IPS-NIHi7 (cell line): ENCODE measurements around the gene CACNA1I.

ENCODE experiments used
- DNase-seq: peaks from one replicate; pipeline ENCODE4 v3.0.0; 2012; ENCODE audit warnings: mixed read lengths; ENCODE audit errors: extremely low spot score

CACNA1I gene

DNA sequence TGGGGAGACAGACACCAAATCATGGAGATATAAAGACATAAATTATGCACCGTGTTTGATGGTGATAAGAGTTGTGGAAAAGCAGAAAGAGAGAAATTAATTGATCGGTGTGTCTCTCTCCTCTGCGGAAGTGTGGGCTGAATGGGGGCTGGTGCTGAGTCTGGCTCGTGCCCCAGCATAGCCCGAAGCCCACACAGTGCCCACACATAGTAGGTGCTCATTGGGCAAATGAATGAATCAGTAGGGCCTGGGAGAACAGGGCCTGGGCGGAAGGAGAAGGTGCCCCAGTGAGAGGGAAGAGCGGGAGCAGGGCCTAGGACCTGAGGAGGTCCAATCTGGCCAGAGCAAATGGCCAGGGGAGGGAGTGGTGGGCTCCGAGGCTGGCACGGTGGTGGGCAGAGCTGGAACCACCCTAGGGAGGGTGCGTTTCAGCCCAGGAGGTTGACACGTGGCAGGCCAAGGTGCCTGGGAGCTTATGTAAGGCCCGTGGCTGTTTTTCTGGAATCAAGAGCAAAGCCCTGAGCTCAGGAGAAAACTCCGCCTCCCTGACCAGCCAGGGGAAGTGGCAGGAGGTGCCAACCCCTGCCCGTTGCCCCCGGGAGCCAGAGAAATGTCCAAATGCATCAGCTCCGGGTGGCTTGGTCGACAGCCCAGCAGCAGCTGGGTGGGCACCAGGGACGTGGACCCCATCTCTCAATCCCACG lies 2.1 kb upstream of the CACNA1I start:
- DNase-seq = no peak

DNA sequence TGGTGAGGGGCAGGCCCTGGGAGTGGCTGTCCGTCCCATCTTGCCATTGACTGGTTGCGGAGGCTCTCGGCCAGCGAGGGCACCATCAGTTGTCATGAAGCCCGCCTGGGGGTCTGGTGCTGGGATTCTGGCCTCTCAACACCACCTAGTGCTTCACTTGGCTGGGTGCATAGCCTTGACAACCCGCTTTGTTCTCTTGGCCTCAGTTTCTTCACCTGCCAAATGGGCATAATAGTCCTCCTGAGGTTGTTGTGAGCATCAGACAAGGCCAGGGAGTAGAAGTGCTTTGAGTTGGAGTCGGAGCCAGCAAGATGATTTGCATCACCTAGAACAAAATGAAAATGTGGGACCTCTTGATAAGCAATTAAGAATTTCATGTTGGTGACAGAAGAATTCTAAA lies 1.5 kb upstream of the CACNA1I start:
- DNase-seq = no peak

DNA sequence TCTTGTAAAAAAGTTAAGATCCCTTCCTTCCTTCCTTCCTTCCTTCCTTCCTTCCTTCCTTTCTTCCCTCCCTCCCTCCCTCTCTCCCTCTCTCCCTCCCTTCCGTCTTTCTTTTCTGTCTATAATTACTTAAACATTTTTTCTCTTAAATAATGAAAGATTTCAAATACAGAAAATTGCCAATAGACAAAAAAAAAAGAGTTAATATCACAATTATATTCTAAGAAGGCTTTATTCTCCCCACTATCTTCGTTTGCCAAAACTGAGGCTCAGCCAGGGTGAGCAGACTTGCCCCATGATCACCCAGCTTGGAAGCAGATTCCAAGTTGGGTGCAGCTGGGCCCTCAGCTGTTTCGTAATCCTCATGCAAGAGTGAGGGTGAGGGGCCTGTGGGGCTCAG lies 327 bp upstream of the CACNA1I start:
- no peak for DNase-seq

DNA sequence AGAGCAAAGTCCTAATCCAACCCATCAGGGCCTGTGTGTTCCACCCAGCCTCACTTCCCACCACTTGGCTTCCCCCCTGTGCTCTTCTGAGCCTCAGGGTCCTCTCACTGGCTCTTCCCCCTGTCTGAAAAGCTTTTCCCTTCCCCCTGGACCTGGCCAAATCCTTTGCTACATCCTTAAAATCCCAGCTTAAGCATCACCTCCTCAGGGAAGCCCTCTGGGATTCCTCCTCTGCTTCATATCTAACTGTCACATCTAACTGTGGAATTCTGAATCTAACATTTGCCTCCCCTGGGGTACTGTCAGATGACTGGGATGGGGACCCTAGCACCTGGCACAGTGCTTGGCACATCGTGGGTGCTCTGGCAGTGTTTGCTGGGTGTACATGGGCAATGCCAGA lies 985 bp downstream of the CACNA1I start:
- DNase-seq = no peak

DNA sequence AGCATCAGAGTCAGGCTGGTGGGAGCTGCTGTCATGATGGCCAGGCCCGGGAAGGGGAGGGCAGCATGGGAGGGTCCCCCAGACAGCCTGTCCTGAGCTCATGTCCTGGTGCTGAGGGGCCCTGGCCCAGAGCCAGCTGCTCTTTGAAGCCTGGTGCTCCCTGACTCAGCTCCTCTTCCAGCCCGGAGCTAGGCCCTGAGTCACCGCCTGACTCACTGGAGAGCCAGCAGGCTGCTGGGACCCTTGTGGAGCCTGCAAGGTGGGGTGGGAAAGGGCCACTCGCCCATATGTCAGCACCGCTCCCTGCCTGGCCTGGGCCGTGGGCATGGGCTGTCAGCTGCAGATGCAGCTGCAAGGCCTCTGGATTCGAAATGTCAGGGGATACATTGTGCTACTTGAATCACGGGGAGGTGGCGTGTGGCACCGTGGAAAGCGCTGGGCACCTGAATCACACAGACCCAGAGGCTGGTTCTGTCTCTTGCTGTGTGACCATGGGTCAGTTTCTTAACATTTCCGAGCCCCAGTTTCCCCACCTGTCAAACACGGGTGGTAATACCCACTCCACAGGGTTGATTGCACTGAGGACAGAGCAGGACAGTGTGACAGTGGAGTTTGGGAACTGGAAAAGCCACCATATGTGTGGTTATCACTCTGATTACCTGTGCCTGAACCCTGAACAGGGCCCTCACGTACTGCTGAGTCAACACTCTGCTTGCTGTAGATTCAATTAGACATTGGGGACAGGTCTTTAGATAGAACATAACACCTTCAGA lies 4.4 kb downstream of the CACNA1I start:
- DNase-seq = no peak

DNA sequence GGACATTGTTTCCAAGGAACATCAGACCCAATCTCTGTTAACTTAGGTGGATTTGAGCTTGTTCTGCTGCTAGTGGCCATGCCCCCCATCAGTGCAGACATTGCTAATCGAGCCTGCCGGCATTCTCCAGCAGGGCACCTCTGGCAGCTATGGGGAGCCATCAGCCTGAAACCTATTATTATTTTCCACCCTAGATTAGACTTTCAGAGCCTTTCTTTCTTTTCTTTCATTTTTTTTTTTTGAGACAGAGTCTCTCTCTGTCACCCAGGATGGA lies 4.9 kb downstream of the CACNA1I start:
- no peak for DNase-seq

DNA sequence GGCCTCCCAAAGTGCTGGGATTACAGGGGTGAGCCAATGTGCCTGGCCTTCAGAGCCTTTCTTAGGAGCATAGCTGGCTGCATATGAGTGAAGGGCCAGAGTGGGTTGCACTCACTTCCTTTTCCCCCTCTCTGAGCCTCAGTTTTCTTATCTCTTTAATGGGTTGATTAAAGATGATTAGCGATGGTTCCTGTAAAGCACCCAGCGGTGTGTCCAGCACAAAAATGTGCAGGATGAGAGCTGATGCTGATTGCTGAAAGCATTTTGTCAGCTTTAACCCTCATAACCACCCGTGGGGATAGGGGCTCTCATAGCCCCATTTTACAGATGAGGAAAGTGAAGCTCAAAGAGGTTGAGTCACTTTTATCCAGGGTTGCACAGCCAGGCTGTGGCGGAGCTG lies 5.5 kb downstream of the CACNA1I start:
- DNase-seq = no peak

DNA sequence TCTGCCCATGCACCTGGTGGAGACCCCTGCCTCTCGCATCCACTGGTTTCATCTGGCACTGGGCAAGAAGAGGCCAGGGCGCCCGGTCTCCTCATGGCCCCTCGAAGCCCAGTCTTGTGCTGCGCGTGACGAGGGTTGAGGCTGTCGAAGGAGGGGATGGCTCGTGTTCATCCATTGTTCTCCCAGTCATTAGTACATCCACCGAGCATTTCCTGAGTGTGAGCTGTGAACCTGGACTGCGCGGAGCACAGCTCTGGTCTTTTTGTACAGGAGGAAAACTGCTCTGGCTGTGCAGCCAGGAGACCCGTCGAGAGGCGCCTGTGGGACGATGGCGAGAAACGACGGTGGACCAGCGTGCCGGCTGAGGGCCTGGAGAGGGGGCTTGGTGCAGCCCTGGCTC lies 6.8 kb downstream of the CACNA1I start:
- DNase-seq = no peak

DNA sequence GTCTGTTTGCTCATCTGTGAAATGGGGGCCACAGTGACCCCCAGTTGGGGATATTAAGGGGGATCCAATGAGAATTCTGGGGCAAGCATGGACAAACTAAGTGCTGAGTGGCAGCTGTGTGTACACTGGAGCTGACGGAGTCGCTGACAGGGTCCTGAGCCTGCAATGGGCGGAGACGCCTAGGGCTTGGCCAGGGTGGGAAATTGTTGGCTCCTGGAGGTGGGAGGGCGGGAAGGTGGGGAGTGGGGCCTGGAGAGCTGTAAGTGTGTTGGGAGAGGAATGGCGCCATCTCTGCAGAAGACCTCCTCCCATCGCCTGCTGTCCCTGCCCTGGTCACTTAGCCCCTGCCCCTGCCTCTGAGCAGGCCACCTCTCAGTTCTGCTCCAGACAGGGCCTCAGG lies 7.3 kb downstream of the CACNA1I start:
- DNase-seq = no peak

DNA sequence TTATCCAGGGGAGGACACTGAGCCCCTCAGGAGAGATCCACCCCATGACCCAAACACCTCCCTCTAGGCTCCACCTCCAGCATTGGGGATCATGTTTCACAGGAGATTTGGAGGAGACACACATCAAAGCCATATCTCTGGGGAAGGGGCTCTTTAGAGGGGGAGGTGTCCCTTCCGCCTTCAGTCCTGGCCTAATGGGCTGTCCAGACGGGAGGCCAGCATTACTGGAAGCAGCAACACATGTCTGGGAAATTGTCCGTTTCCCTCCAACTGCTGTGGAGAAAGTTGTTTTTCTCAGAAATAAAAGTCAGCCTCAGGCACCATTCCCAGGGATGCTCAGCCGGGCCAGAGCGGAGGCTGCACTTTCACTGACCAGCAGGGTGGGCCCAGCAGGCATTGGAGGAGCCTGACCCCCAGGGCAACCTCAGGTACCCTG lies 9.5 kb downstream of the CACNA1I start:
- no peak for DNase-seq

DNA sequence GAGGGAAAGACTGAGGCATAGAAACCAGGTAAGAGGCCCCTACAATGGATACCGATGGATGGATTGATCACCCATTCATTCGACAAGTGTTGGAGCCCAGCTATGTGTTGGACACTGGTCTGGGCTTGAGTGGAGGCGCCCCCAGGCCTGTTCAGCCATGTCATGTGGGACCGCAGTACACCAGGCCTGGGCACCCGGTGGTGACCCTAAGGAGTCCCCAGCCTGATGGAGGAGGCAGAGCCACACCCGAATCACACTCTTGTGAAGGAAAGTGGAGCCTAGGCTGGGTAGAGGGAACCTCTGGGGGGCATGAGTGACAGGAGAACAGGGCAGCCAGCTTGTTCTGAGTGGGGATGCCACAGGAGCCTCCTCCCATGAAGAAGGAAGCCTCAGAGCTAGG lies 10.2 kb downstream of the CACNA1I start:
- DNase-seq = no peak

DNA sequence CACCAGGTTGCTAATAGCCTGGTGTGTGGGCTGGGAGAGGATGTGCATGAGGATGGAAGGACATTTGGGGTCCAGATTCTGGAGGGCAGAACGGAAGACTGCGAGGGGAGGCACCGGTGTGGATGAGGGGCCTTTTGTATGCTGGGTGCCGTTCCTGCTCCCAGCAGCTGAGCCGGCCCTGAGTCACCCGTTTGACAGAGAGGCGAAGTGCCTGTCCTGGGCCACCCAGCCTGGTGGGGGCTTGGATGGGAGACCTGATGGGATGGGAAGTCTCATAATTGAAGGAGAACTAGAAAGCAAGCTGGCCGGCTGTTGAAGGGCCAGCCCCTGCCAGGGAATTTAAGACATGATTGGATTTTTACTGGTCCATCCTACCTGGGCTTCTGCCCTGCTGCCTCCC lies 10.8 kb downstream of the CACNA1I start:
- DNase-seq = no peak

DNA sequence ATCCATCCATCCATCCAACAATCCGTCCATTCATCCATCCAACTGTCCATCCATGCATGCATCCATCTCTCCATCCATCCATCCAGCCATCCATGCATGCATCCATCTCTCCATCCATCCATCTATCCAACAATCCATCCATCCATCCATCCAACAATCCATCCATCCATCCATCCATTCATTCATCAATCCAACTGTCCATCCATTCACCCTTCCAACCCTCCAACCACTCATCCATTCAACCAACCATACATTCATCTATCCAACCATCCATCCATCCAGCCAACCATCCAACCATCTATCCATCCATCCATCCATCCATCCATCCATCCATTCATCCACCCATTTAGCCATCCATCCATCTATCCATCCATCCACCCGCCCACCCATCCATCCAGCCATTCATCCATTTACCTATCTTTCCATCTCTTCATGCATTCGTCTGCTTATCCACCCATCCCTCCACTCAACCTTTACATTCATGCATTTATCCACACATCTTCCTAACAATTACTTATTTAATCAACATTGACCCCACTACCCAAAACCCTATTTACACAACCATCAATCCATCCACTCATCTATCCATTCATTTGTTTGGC lies 12.6 kb downstream of the CACNA1I start:
- no peak for DNase-seq

DNA sequence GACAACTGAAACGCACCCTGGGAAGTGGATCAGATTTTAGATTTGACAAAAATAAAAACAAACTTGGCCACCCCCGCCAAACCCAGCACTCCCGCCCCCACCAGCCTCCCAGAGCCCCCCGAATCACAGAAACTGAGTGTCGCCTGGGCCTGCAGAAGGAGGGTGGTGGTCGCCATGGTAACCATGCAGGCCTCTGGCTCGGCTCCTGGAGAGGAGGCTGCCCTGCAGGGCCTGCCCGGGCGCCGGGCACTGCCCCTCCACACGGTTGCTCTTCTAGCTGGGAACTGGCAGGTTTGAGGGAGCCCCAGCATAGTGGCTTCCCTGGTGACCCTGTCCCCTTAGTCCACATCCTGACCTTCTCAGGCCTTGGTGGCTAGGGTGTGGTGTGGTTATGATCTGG lies 19.3 kb downstream of the CACNA1I start:
- DNase-seq = no peak

DNA sequence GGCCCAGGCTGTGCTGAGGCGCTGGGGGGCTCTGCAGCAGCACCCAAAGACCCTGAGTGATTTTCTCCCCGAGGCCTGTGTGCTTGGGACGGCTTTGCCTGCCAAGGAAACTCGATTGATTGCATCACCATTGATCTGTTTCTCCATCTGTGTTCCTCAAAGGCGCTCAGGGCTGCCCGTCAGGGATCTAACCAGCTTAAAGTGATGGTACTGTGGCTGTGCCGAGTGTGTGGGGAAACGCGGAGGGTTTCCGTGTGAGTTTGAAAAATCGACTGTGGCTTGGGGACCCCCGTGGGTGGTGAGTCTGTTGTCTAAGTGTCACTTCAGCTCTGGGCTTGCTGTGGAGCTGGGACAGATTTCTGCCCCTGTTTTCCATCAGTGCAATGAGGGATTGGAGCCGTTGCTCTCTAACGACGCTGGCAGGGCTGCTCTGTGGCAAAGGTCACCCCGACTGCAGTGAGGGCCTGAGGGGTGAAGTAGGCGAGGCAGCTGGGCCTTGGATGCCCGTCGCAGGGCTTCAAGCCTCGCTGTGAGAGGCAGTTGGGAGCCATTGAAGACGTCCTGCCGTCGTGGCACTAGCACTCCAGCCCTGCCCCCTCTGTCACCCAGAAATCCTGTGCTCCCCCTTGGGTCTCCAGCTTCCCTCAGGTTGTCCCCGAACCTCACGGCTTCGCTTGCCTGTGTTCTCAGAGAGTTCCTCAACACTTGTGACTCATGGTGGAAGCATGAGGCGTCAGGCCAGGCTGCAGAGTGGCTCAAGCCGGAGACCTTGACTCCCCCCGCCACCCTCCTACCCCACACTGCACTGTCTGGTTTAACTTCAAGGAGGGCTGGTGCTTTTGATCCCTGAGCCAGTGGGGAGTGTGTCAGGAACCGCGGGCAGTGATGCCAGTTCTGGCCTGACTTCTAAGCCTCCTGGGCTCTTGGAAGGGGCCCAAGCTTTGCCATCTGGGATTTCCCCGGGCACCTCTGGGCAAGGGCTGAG lies 21.8 kb downstream of the CACNA1I start:
- no peak for DNase-seq

DNA sequence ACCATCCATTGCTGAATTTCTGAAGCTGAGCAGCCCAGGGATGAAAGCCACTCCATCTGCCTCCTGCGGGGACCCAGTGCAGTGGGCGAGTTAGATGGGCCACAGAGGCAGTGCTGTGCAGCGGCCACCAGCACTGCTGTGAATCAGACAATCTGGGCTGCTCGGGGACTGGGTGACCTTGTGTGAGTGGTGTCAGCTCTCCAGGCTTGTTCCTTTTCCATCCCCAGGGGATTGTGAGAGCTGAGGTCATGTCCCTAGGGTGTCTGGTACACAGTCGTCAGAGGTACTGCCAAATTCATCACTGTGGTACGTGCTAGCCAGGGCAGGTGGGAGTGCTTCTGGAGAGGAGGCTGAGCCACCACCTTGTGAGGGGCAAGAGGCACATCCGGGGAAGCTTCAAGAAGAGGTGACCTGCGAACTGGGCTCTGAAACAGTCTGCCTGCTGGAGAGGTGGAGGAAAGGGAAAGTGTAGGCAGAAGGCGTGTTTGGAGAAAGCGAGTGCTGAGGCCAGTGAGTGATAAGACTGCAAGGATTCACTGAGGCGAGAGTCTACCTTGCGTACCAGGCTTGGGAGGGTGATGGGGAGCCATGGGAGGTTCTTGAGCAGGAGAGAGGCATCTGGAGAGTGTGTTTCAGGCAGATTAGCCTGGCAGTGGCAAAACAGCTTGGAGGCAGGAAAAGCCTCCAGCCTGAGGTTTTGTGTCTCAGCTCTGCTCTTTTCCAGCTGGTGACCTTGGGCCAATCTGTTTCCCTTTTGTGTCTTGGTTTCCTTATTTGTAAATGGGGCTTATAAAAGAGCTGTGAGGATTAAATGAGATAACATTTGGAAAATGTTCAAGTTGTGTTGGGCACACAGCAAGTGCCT lies 22.7 kb downstream of the CACNA1I start:
- DNase-seq = no peak

DNA sequence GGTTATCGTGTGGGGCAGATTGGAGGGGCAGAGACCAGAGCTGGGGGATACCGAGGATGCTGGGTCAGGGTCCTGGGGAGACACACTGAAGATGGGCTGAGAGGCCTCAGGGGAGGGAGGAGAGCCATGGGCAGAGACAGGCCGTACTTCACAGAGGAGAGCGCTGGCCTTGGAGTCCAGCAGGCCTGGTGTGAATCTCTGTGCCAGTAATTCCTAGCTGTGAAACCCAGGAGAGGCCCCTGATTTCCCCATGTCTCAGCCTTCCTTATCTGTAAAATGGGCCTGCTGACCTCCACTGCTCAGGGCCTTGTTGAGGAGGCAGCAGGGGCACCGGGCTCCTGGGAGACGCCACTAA lies 23.4 kb downstream of the CACNA1I start:
- DNase-seq = no peak

DNA sequence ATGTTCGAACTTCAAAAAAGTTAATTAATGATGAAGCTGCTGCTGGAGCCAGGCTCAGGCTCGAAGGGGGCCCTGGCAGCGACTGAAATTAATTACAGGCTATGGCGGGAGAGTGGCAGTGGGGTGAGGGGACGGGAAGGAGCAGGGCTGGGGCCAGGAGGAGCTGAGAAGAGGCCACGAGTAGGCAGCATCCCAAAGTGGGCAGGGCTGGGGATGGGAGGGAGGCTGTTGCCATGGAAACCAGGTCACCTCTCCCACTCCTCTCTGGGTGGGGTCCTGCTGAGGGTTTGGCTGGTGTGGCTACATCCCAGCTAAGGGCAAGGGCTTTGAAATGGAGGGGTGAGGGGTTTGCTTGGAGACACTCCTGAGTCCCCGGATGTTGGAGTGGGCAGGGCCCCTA lies 23.9 kb downstream of the CACNA1I start:
- no peak for DNase-seq

DNA sequence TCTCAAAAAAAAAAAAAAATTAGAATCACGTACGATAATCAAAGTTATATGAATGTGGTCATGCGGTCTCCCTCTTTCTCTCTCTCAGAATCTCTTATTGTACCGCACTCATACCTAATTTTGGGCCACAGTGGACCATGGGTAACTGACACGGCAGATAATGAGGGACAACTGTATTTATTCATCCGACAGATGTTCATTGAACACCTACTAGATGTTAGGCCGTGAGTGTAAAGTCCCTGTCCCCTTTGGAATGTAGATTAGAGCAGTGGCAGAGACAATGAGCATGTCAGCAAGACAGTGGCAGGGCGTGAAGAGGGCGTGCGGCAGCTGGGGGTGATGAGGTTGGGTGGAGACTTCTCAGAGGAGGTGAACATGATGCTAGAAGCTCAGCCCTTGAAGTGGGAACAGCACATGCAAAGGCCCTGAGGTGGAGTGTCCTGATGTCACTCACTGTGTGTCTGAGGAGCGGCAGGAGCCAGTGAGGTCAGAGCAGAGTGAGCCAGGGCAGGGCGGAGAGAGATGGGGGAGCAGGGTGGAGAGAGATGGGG lies 25.1 kb downstream of the CACNA1I start:
- DNase-seq = no peak

DNA sequence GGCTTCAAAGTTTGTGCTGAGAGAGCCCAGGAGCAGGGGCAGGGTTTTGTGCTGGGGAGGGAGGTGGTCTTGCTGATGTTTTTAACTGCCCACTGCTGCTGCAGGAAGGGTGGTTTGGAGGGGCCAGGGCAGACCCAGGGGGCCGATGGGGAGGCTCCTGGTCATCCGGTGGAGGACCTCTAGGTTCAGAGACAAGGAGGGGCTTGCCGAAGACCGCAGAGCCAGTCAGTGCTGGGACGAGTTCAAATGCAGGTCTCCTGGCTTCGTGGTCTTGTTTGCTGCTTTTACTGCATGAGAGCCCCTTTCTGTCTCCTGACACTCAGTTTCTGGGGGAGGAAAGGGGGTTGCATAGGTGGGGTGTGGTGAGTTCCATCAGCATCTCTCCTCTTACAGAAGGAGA lies 26.0 kb downstream of the CACNA1I start:
- DNase-seq = no peak
